AG10803 (cell line): ENCODE results near the gene SYNDIG1.

ENCODE experiments used
- DNase-seq: peaks from one replicate; pipeline ENCODE4 v3.0.0; 2010; ENCODE audit warnings: low read depth
- H3K4me3 ChIP-seq: 2 replicates; pipeline ENCODE4 v1.5.1; 2011; ENCODE audit warnings: mild to moderate bottlenecking, low read length, control low read depth
- TF ChIP-seq, protein P1 (sequence below): conservative IDR thresholded peaks from 2 replicates; pipeline ENCODE4 v1.5.1; 2011; ENCODE audit warnings: mild to moderate bottlenecking, low read length, control low read depth, inconsistent platforms

The SYNDIG1 gene

DNA sequence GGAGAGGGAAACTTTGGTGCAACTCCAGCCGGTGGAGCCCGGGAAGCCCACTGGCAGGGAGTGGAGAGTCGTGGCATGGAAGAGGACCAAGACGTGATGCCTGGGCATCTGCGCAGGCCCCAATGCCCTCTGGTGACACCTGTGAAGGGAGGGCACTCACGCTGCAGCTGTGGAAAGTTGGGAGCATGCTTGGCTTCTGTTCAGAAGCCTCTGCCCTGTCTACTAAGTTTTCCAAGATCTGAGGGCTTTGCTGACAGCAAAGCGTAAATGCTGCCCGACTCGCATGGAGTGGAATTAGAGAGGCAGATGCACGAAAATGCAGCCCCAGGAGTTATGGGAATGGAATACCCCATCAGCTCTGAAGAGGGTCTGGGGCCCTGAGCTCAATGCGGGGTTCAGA is 75.7 kb downstream of the SYNDIG1 start:
- H3K4me3 ChIP-seq = no peak overlapping the region
- DNase-seq = no peak
- TF ChIP-seq, protein P1, sequence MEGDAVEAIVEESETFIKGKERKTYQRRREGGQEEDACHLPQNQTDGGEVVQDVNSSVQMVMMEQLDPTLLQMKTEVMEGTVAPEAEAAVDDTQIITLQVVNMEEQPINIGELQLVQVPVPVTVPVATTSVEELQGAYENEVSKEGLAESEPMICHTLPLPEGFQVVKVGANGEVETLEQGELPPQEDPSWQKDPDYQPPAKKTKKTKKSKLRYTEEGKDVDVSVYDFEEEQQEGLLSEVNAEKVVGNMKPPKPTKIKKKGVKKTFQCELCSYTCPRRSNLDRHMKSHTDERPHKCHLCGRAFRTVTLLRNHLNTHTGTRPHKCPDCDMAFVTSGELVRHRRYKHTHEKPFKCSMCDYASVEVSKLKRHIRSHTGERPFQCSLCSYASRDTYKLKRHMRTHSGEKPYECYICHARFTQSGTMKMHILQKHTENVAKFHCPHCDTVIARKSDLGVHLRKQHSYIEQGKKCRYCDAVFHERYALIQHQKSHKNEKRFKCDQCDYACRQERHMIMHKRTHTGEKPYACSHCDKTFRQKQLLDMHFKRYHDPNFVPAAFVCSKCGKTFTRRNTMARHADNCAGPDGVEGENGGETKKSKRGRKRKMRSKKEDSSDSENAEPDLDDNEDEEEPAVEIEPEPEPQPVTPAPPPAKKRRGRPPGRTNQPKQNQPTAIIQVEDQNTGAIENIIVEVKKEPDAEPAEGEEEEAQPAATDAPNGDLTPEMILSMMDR = no peak

DNA sequence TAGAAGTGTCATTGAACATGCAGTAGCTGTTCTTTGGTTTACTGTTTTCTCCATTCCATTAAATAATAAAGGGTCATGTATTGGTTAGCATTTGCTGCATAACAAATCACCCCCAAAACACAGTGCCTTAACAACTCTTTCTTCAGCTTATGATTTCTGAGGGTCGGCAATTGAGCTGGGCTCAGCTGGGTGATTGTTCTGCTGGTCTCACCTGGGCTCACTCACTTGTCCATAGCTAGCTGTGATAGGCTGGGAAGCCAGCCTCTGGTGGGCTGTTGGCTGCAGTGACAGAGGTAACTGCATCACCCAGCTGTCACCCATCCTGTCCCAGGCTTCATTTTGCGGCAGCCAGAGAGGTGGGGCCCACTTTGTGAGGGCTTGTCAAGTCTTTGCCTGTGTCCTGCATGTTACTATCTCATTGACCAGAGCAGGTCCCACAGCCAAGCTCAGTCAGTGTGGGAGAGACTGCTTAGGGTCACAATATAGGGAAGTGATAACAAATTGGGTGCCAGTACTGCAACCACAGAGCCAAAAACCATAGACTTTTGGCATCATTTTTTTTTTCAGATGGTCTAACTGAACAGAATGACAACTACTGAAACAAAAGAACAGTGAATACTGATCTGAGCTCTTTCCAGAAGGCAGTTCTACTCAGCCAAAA is 76.9 kb downstream of the SYNDIG1 start:
- H3K4me3 ChIP-seq = no peak overlapping the region
- DNase-seq = no peak
- TF ChIP-seq, protein P1 = no peak

- TF ChIP-seq, protein P1 = no peak
- DNase-seq = no peak
- H3K4me3 ChIP-seq = no peak overlapping the region
These were observed 78.5 kb downstream of the SYNDIG1 start for GRCh38 chr20:24547967-24548366.

- TF ChIP-seq, protein P1 = no peak
- no peak overlapping the region for H3K4me3 ChIP-seq
These were observed 89.8 kb downstream of the SYNDIG1 start for GRCh38 chr20:24559114-24559732.

GRCh38 chr20:24560571-24561491 is 91.4 kb downstream of the SYNDIG1 start:
- no peak for DNase-seq
- TF ChIP-seq, protein P1 = no peak
- no peak overlapping the region for H3K4me3 ChIP-seq

More at GRCh38 chr20:24559114-24559732, 89.8 kb downstream of the SYNDIG1 start:
- DNase-seq = no peak

- DNase-seq = no peak
- TF ChIP-seq, protein P1 = no peak
- H3K4me3 ChIP-seq = no peak overlapping the region
These were observed 96.5 kb downstream of the SYNDIG1 start for GRCh38 chr20:24565835-24566351.
